ENCODE results near the gene ATP5MC3. TPM values are rescaled to one million over a fixed set of nuclear protein-coding genes. Genes with fewer than 3 reads are reported as not detected.

The ATP5MC3 gene
- total RNA-seq, 4 donors from 2014 or later, result 62.7 to 170 (median 105) TPM

DNA sequence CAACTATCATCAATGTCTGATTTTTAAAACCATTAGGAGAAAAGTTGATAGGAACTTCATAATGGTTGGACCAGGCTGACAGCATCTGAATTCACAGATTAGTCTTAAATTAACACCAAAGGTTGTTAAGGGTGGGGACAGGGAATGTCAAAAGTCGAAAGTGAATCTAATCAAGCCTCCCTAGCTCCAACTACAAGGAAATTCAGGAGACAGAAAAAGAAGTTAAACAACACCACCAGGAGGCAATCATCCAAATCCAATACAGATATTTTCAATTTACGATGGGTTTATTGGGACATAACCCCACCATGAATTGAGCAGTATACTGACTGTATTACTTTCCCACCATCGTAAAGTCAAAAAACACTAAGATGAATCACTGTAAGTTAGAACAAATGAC is 46.3 kb downstream of the ATP5MC3 start:
- intact Hi-C loops (cut with DNase I; ENCODE audit: low total_unique reads), result no loop called here
- H3K4me3 ChIP-seq (ENCODE audit: low read depth, poor library complexity, severe bottlenecking), result no peak overlapping the region
- DNase-seq (ENCODE audit: low spot score in 2 of 2), result no peak
- WGBS, 2 donors, result 93 to 95% methylated on average over 3 of the region's 3 CpGs
- no peak for TF ChIP-seq CTCF (IDR thresholded peaks at IDR 0.05)
- no peak for TF ChIP-seq POLR2A (IDR thresholded peaks at IDR 0.05)

DNA sequence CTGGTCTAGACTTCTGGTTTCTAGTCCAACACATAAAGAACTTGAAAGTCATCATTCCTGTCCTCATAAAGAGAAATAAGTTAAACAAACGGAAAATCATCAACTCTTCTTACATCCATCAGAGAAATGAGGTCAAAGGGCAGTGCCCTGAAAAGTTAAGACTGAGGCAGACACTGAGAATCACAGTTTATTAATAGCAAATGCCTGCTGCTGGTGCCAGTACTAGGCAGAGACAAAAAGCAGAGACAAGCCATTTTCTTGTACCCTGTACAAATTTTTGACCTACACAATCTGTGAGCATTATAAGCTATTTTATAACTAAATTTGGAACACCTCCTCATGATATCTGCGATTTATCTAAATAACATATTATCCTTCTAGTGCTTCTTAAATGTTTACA is 50.3 kb downstream of the ATP5MC3 start:
- TF ChIP-seq CTCF (IDR thresholded peaks at IDR 0.05), result no peak
- 82 to 84% methylated on average over 2 of the region's 2 CpGs for WGBS, 2 donors
- DNase-seq (ENCODE audit: low spot score in 2 of 2), result no peak
- no peak overlapping the region for H3K4me3 ChIP-seq (ENCODE audit: low read depth, poor library complexity, severe bottlenecking)
- intact Hi-C loops (cut with DNase I; ENCODE audit: low total_unique reads), result no loop called here

DNA sequence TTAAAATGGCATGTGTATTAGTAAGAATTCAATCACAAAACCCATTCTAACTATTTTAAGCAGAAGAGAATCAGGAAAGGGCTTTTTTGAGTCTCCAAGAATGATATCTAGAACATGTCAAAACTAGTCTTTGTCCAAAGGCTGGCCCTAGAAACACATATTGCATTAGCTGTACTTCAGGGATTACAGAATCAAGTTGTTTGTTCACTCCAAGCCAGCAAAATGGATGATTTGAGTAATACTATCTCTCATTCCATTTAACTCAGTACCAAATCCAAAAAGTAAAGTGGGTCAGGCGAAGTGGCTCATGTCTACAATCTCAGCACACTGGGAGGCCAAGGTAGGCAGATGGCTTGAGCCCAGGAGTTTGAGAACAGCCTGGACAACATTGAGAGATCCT is 54.8 kb downstream of the ATP5MC3 start:
- H3K4me3 ChIP-seq (ENCODE audit: low read depth, poor library complexity, severe bottlenecking), result no peak overlapping the region
- TF ChIP-seq CTCF (IDR thresholded peaks at IDR 0.05), result no peak
- intact Hi-C loops (cut with DNase I; ENCODE audit: low total_unique reads), result no loop called here
- DNase-seq (ENCODE audit: low spot score in 2 of 2), result no peak
- 95% methylated on average over 1 of the region's 1 CpG for WGBS, 2 donors

MicroRNA genes within 50 kb of the gene (microRNA counts, 767-probe panel; counts per million panel counts)
- microRNA hsa-miR-933, result 0 to 358 counts per million in 2 donors

Small RNAs within 50 kb of the gene (microRNA-seq; reads per million reads assigned to microRNA genes)
- 0 reads per million in 2 donors for gene MIR933 (ENCODE audit: borderline number of aligned reads in 1 of 2, borderline replicate concordance in 2 of 2)

Other genes with a start within 250 kb of the ATP5MC3 start
- 1 to 10 TPM; 2.7 to 6.1 (median 3.4) TPM for gene CHN1, start 176.3 kb downstream of the ATP5MC3 start, total RNA-seq
- 10 to 100 TPM; 19.1 to 24.5 (median 21.5) TPM for gene ATF2, start 13.5 kb downstream of the ATP5MC3 start, total RNA-seq

All from lower leg skin (tissue), 4 donors.